Transverse colon (tissue), 4 donors: ENCODE data around the gene SHC3. TPM values are rescaled to one million over a fixed set of nuclear protein-coding genes. Genes with fewer than 3 reads are reported as not detected.

ENCODE experiments used
- DNase-seq: peaks from one replicate; pipeline ENCODE4 v3.0.0-alpha.2; 2019
- H3K27ac ChIP-seq, 4 donors: fragments of 200-600 bp; sonication (generic); 2 replicates each; pipeline ENCODE4 v1.5.1; 2016 to 2018; ENCODE audit warnings: inconsistent platforms in 4 of 4
- H3K27me3 ChIP-seq: fragments of 200-600 bp; sonication (generic); 2 replicates; pipeline ENCODE4 v1.5.1; 2017; ENCODE audit warnings: inconsistent platforms
- H3K36me3 ChIP-seq, 4 donors: fragments of 200-600 bp; sonication (generic); 2 replicates each; pipeline ENCODE4 v1.5.1; 2017 to 2019; ENCODE audit warnings: inconsistent platforms in 4 of 4
- H3K4me1 ChIP-seq, 4 donors: fragments of 200-600 bp; sonication (generic); 2 replicates each; pipeline ENCODE4 v1.5.1; 2017 to 2020; ENCODE audit warnings: inconsistent platforms in 4 of 4
- H3K4me3 ChIP-seq, 4 donors: fragments of 200-600 bp; sonication (generic); 1 replicate in 1 of 4; 2 replicates in 3 of 4; pipeline versions ENCODE4 v1.5.1 to v1.6.1; 2017 to 2019; ENCODE audit warnings: inconsistent platforms in 4 of 4
- H3K9me3 ChIP-seq, 2 donors: fragments of 200-600 bp; sonication (generic); 2 replicates each; pipeline ENCODE4 v1.5.1; 2017 to 2019; ENCODE audit warnings: inconsistent platforms in 2 of 2
- EP300 ChIP-seq: sonication (generic); formaldehyde crosslinking; IDR thresholded peaks from one replicate; pipeline ENCODE4 v1.6.1; 2017; ENCODE audit warnings: antibody characterized with exemption, low read depth
- POLR2A ChIP-seq: fragments of 450-650 bp; IDR thresholded peaks from one replicate; pipeline ENCODE4 v1.6.1; 2016; ENCODE audit warnings: antibody characterized with exemption, mild to moderate bottlenecking, moderate library complexity
- POLR2AphosphoS5 ChIP-seq, 3 donors: sonication (generic); formaldehyde crosslinking; IDR thresholded peaks; one replicate each; pipeline ENCODE4 v1.6.1; 2016; ENCODE audit warnings: antibody characterized with exemption in 3 of 3
- WGBS, 2 donors: methylation state at CpG; one replicate each; pipeline ENCODE4 v1.1.5; 2018; ENCODE audit warnings: low coverage in 1 of 2; 5-methylcytosine and 5-hydroxymethylcytosine counted together
- in situ Hi-C, 4 donors: fragments of 200-750 bp; cut with MboI; loops; one replicate each; pipeline versions ENCODE4 v1.15.0 to v1.15.1; 2017; ENCODE audit warnings: low sequenced_read_pairs in 3 of 4, low pct_ligation_motif_present in 1 of 4, low pct_unique_long_range_greater_than_20kb in 1 of 4
- intact Hi-C: fragments of 100-400 bp; cut with DNase I; formaldehyde crosslinking; loops from one replicate; pipeline ENCODE4 v1.15.1; 2023; ENCODE audit warnings: low total_unique reads
- total RNA-seq, 4 donors: library from RNA; depleted of rRNA; stranded (reverse); fragments of >200 nt; gene quantifications; one replicate each; pipeline ENCODE4 v1.1.0, GENCODE V29; 2016
- TF ChIP-seq, protein P1 (sequence below), 5 experiments: fragments of 200-600 bp in 3 of 5; fragments of 450-650 bp in 2 of 5; sonication (generic) in 3 of 5; IDR thresholded peaks; 1 replicate in 2 of 5; 2 replicates in 3 of 5; pipeline ENCODE4 v1.5.1; 2016 to 2017; ENCODE audit warnings: antibody characterized with exemption in 5 of 5, inconsistent platforms in 3 of 5, mild to moderate bottlenecking in 2 of 5, moderate library complexity in 1 of 5

Gene SHC3
- total RNA-seq, 4 donors from 2014 or later, result 1.1 to 4.8 (median 2.7) TPM

- H3K4me1 ChIP-seq, result no peaks in the 10 kb centered on the region
- no peaks in the 10 kb centered on the region for H3K27me3 ChIP-seq
- no peak overlapping the region for H3K27ac ChIP-seq
- no peaks in the 10 kb centered on the region for H3K9me3 ChIP-seq
- TF ChIP-seq EP300 (no peak), POLR2A (no peak), POLR2AphosphoS5 (IDR thresholded peaks at IDR 0.05) (no peak)
- TF ChIP-seq, protein P1, sequence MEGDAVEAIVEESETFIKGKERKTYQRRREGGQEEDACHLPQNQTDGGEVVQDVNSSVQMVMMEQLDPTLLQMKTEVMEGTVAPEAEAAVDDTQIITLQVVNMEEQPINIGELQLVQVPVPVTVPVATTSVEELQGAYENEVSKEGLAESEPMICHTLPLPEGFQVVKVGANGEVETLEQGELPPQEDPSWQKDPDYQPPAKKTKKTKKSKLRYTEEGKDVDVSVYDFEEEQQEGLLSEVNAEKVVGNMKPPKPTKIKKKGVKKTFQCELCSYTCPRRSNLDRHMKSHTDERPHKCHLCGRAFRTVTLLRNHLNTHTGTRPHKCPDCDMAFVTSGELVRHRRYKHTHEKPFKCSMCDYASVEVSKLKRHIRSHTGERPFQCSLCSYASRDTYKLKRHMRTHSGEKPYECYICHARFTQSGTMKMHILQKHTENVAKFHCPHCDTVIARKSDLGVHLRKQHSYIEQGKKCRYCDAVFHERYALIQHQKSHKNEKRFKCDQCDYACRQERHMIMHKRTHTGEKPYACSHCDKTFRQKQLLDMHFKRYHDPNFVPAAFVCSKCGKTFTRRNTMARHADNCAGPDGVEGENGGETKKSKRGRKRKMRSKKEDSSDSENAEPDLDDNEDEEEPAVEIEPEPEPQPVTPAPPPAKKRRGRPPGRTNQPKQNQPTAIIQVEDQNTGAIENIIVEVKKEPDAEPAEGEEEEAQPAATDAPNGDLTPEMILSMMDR (IDR thresholded peaks at IDR 0.05), result no peak
- H3K4me3 ChIP-seq, result no peak overlapping the region
- no peak for DNase-seq
- no peaks in the 10 kb centered on the region for H3K36me3 ChIP-seq
- intact Hi-C loops (no loop called here), in situ Hi-C loops (no loop called here)
- WGBS, 2 donors, result 77 to 79% methylated on average over 3 of the region's 3 CpGs
These were observed 218.0 kb downstream of the SHC3 start for GRCh38 chr9:88960632-88961031.

GRCh38 chr9:88959727-88960469, 218.7 kb downstream of the SHC3 start:
- Histone ChIP-seq H3K4me3 (no peak overlapping the region), H3K27ac (no peak overlapping the region), H3K36me3 (no peaks in the 10 kb centered on the region), H3K4me1 (no peaks in the 10 kb centered on the region), H3K27me3 (no peaks in the 10 kb centered on the region), H3K9me3 (no peaks in the 10 kb centered on the region)
- no peak for TF ChIP-seq POLR2AphosphoS5 (IDR thresholded peaks at IDR 0.05)
- WGBS, 2 donors, result 72 to 88% methylated on average over 2 to 5 of the region's 5 CpGs
- DNase-seq, result no peak
- in situ Hi-C loops (no loop called here), intact Hi-C loops (no loop called here)

- Histone ChIP-seq H3K27me3 (no peaks in the 10 kb centered on the region), H3K4me3 (no peak overlapping the region), H3K4me1 (peaks cover 0 to 5% (median 0%) of the 10 kb centered on the region in 4 donors), H3K9me3 (no peaks in the 10 kb centered on the region), H3K36me3 (no peaks in the 10 kb centered on the region), H3K27ac (no peak overlapping the region)
- DNase-seq, result no peak
- in situ Hi-C loops, result no loop called here
- intact Hi-C loops, result no loop called here
- WGBS, 2 donors, result 78 to 86% methylated on average over 1 to 2 of the region's 3 CpGs
- TF ChIP-seq EP300 (no peak), POLR2A (no peak), POLR2AphosphoS5 (IDR thresholded peaks at IDR 0.05) (no peak)
- TF ChIP-seq, protein P1 (IDR thresholded peaks at IDR 0.05), result no peak
These were observed 221.1 kb downstream of the SHC3 start for GRCh38 chr9:88957526-88957925.

Other genes with a start within 250 kb of the SHC3 start
- gene S1PR3, start 187.3 kb downstream of the SHC3 start, total RNA-seq, result 10 to 100 TPM in 2 of 4 donors, 1 to 10 TPM in 2; 2.0 to 13.5 (median 8.3) TPM
- 10 to 100 TPM in 3 of 4 donors, not detected in 1; 14.5 to 28.8 (median 16.0) TPM for gene CKS2, start 132.4 kb upstream of the SHC3 start, total RNA-seq
- 100 to 1,000 TPM in 1 of 4 donors, 10 to 100 TPM in 3; 46.8 to 127 (median 69.6) TPM for gene SECISBP2, start 139.7 kb upstream of the SHC3 start, total RNA-seq